Fibroblast of the aortic adventitia (primary cell): ENCODE results near the gene ZNF611. TPM values are rescaled to one million over a fixed set of nuclear protein-coding genes. Genes with fewer than 3 reads are reported as not detected.
"Not testable (repeated sequence)": the region's sequence is repeated elsewhere in the genome, so short reads cannot be mapped to it uniquely, and the experiment has no call there.

Experiments
- DNase-seq: peaks from one replicate; pipeline ENCODE4 v3.0.0-alpha.2; 2010; ENCODE audit warnings: low read depth
- H3K4me3 ChIP-seq: 2 replicates; pipeline ENCODE4 v1.5.1; 2011; ENCODE audit warnings: low read depth, mild to moderate bottlenecking, control low read depth, low read length, moderate library complexity
- total RNA-seq: library from RNA; depleted of rRNA; stranded (reverse); fragments of >200 nt; gene quantifications from 2 replicates; pipeline ENCODE4 v1.2.3, GENCODE V29; 2012; ENCODE audit warnings: low replicate concordance
- TF ChIP-seq, protein P1 (sequence below): IDR thresholded peaks from 2 replicates; pipeline ENCODE4 v1.5.1; 2011; ENCODE audit warnings: mild to moderate bottlenecking, low read length, control low read depth, inconsistent platforms; ENCODE audit not compliant: insufficient read depth

The ZNF611 gene
- total RNA-seq, 1 donor: 12.8 TPM

DNA sequence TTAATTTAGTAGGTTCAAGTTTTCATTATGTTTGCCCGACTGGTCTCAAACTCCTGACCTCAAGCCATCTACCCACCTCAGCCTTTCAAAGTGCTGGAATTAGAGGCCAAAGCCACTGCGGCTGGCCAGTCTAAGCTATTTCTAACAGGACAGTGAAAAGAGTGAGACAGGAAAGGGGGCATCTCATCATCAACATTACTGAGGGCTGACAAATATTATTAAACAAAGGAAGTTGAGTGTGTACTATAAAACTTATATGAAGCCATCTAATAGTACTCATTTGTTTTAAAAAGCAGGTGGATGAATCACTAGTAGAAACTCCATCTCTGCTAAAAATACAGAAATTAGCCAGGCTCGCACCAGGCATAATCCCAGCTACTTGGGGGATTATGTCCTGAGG, 24.3 kb downstream of the ZNF611 start:
- no peak for DNase-seq
- TF ChIP-seq, protein P1, sequence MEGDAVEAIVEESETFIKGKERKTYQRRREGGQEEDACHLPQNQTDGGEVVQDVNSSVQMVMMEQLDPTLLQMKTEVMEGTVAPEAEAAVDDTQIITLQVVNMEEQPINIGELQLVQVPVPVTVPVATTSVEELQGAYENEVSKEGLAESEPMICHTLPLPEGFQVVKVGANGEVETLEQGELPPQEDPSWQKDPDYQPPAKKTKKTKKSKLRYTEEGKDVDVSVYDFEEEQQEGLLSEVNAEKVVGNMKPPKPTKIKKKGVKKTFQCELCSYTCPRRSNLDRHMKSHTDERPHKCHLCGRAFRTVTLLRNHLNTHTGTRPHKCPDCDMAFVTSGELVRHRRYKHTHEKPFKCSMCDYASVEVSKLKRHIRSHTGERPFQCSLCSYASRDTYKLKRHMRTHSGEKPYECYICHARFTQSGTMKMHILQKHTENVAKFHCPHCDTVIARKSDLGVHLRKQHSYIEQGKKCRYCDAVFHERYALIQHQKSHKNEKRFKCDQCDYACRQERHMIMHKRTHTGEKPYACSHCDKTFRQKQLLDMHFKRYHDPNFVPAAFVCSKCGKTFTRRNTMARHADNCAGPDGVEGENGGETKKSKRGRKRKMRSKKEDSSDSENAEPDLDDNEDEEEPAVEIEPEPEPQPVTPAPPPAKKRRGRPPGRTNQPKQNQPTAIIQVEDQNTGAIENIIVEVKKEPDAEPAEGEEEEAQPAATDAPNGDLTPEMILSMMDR: no peak

DNA sequence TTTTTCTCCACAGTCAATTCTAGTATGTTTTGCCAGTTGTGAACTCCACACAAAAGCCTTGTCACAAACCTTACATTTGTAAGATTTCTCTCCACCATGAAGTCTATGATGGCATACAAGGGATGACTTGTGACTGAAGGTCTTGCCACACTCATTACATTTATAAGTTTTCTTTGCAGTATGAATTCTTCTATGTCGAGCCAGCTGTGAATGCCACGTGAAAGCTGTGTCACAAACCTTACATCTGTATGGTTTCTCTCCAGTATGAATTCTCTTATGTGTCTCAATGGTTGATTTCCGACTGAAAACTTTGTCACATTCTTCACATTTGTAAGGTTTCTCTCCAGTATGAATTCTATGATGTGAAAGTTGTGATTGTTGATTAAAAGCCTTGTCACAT, 29.2 kb downstream of the ZNF611 start:
- not testable (repeated sequence) for H3K4me3 ChIP-seq, DNase-seq

More for the DNA sequence above, 24.3 kb downstream of the ZNF611 start:
- H3K4me3 ChIP-seq: no peak overlapping the region

DNA sequence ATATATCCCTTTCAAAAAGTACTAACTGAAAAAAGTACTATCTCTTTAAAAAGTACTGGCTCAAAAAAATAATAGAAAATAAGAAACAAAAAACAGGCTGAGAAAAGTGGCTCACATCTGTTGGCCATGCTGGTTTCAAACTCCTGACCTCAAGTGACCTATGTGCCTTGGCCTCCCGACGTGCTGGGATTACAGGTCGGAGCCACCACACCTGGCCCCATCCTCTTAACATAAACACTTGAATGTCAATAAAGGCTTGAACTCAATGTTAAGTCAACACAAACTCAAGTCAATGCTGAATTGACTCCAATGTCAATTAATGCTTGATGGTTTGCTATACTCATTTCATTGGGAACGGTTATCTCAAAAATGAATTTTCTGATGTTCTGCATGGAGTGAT, 30.9 kb downstream of the ZNF611 start:
- no peak overlapping the region for H3K4me3 ChIP-seq
- DNase-seq: no peak
- TF ChIP-seq, protein P1: no peak

DNA sequence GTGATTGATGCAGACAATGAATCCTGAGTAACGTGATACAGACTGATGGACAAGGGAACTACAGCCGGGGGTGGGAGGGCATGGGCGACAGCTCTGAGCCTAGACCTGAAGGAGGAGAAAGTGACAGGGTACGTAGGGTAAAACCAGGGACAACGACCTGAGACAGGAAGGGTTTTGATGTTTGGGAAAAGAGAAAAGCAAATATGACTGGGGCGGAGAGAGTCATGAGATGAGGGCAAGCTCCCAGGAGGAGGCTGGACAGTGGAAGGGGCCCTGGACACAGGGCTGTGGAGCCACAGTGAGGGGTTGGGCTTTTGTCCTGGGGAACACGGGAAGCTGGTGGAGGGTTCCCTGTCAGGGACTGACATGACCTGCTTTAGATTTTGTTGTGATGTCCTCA, 34.2 kb downstream of the ZNF611 start:
- DNase-seq: no peak
- H3K4me3 ChIP-seq: no peak overlapping the region
- TF ChIP-seq, protein P1: no peak

DNA sequence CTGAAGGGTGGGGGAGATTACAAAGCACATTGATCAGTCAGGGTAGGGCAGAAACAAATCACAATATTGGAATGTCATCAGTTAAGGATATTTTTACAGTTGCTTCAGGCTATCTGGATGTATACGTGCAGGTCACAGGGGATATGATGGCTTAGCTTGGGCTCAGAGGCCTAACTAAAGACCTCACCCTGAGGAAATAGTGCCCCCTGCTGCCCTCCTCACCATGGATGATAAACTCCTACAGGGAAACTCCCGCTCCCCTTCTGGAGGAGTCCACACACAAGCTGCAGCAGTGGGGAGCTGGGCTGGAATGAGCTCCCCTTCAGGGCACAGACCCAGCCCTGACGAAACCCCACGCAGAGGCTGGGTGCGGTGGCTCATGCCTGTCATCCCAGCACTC, 35.3 kb downstream of the ZNF611 start:
- DNase-seq, H3K4me3 ChIP-seq: not testable (repeated sequence)

DNA sequence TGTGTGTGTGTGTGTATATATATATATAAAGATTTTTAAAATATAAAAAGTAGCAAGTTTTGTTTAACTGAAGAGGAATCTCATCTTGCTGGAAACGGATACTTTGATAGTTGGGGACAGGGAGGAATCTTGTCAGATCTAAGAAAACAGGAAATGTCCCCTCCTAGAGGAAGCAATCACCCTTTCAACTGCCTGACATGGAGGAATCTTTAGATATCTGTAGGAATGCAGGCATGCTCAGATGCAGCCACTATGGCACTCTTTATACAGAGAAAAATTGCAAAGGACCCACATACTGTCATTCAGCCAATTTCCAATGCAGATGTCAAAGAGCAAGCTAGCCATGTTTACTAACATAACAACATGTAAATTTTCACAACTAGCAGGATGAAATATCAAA, 38.8 kb downstream of the ZNF611 start:
- H3K4me3 ChIP-seq: no peak overlapping the region
- no peak for DNase-seq
- TF ChIP-seq, protein P1: no peak

DNA sequence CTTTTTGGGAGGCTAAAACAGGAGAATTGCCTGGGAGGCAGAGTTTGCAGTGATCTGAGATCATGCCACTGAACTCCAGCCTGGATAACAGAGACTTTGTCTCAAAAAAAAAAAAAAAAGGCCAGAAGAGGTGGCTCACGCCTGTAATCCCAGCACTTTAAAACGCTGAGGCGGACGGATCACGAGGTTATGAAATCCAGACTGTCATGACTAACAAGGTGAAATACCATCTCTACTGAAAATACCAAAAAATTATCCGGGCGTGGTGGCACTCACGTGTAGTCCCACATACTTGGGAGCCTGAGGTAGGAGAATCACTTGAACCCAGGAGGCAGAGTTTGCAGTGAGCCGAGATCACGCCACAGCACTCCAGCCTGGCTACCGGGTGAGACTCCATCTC, 39.9 kb downstream of the ZNF611 start:
- H3K4me3 ChIP-seq: no peak overlapping the region
- TF ChIP-seq, protein P1: no peak
- DNase-seq: no peak

DNA sequence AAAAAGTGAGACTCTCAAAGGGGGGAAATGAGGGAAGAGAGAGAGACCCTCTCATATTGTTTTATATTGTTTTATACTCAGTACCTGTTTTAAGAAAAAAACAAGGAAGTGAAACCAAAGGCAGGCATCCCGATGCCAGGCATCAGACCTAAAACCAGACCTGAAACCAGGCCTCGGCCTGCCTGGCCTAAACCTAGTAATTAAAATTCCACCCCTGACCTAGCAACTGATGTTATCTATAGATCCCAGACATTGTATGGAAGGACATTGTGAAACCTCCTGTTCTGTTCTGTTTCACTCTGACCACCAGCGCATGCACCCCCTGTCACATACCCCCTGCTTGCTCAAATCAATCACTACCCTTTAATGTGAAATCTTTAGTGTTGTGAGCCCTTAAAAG, 40.6 kb downstream of the ZNF611 start:
- not testable (repeated sequence) for H3K4me3 ChIP-seq, DNase-seq
